ENCODE results near the gene ALDH18A1. TPM values are rescaled to one million over a fixed set of nuclear protein-coding genes. Genes with fewer than 3 reads are reported as not detected.

Gene ALDH18A1
- polyA plus RNA-seq, 1 donor (not counting 4 experiments of a cell fraction or from before 2014, with no cell fraction given): 53.4 TPM

DNA sequence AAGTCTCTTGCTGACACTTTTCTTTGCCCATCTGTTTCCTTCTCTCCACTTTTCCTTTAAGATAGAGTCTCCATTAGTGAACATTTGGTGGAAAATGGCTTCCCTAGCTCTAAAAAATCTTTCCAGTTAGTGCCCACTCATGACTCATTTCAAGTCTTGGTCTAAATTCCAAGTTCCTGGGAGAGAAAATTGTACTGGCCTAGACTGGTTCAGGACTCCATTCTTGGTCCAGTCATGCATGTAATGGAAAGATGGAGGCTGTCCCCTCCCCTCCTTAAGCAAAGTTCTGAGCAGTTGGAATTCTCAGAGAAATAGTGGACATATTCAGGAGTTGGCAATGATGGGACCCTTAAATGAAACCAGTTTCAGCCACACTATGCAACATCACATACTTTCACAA, 3.8 kb upstream of the ALDH18A1 start:
- Histone ChIP-seq H3K79me2 (ENCODE audit: control insufficient read depth, insufficient read depth, low read length) (peaks cover 13% of the 10 kb centered on the region), H3K27ac (ENCODE audit: control insufficient read depth, insufficient read depth, low read length) (no peak overlapping the region), H3K36me3 (ENCODE audit: control insufficient read depth in 2 of 2, extremely low read depth in 1 of 2, insufficient read depth in 2 of 2, low read length in 2 of 2) (peaks cover 0 to 4% of the 10 kb centered on the region in 2 experiments), H3K9me3 (ENCODE audit: control insufficient read depth, low read depth, low read length) (no peaks in the 10 kb centered on the region), H3K4me2 (ENCODE audit: control insufficient read depth, extremely low read depth, insufficient read depth, low read depth, low read length) (no peak overlapping the region), H2AFZ (ENCODE audit: control insufficient read depth, low read length) (no peak overlapping the region), H3K4me3 (ENCODE audit: control insufficient read depth in 2 of 3, extremely low read depth in 1 of 3, insufficient read depth in 2 of 3, low read depth in 1 of 3, low read length in 3 of 3) (no peak overlapping the region), H3K4me1 (ENCODE audit: control insufficient read depth, extremely low read depth, insufficient read depth, low read length) (peaks cover 7% of the 10 kb centered on the region), H3K27me3 (ENCODE audit: control insufficient read depth, extremely low read depth, insufficient read depth, low read length) (no peaks in the 10 kb centered on the region), H3K9me1 (ENCODE audit: control insufficient read depth, extremely low read depth, insufficient read depth, low read length) (no peaks in the 10 kb centered on the region), H3K9ac (ENCODE audit: control insufficient read depth, extremely low read depth, insufficient read depth, low read length) (no peak overlapping the region), H4K20me1 (ENCODE audit: control insufficient read depth, extremely low read depth, insufficient read depth, low read length) (no peaks in the 10 kb centered on the region)
- DNase-seq (ENCODE audit: low read depth, low spot score) (no peak), FAIRE-seq (no peak)
- TF ChIP-seq, protein P1, sequence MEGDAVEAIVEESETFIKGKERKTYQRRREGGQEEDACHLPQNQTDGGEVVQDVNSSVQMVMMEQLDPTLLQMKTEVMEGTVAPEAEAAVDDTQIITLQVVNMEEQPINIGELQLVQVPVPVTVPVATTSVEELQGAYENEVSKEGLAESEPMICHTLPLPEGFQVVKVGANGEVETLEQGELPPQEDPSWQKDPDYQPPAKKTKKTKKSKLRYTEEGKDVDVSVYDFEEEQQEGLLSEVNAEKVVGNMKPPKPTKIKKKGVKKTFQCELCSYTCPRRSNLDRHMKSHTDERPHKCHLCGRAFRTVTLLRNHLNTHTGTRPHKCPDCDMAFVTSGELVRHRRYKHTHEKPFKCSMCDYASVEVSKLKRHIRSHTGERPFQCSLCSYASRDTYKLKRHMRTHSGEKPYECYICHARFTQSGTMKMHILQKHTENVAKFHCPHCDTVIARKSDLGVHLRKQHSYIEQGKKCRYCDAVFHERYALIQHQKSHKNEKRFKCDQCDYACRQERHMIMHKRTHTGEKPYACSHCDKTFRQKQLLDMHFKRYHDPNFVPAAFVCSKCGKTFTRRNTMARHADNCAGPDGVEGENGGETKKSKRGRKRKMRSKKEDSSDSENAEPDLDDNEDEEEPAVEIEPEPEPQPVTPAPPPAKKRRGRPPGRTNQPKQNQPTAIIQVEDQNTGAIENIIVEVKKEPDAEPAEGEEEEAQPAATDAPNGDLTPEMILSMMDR (optimal IDR thresholded peaks at IDR 0.05 in 1 of 3, IDR thresholded peaks at IDR 0.05 in 1 of 3, conservative IDR thresholded peaks at IDR 0.05 in 1 of 3; ENCODE audit: extremely low read depth in 1 of 3, insufficient read depth in 2 of 3, low read length in 3 of 3): no peak
- TF ChIP-seq EZH2 (IDR thresholded peaks at IDR 0.05; ENCODE audit: low read length): no peak
- dilution Hi-C loops (cut with MboI; ENCODE audit: extremely low pct_ligation_motif_present, low sequenced_read_pairs): no loop called here

DNA sequence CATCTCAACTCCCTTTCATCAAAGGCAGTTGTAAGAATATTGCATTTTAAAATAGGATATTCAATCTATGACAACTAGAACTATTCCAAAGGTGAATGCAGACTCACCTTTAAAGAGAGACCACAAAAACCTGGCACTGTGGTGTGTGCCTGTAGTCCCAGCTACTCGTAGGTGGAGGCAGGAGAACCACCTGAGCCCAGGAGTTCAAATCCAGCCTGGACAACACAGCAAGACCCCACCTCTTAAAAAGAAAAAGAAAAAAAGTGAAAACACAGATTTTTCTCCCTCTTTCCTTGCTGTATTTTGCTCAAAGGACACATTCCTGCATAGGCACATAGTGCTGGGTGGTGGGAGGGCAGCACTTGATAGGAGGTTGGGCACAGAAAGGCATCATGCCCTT, 739 bp upstream of the ALDH18A1 start:
- Histone ChIP-seq H3K4me2 (ENCODE audit: control insufficient read depth, extremely low read depth, insufficient read depth, low read depth, low read length) (peak overlapping the region; percentile 98), H3K4me1 (ENCODE audit: control insufficient read depth, extremely low read depth, insufficient read depth, low read length) (peaks cover 14% of the 10 kb centered on the region), H3K27ac (ENCODE audit: control insufficient read depth, insufficient read depth, low read length) (no peak overlapping the region), H2AFZ (ENCODE audit: control insufficient read depth, low read length) (peak overlapping the region; percentile 90), H3K36me3 (ENCODE audit: control insufficient read depth in 2 of 2, extremely low read depth in 1 of 2, insufficient read depth in 2 of 2, low read length in 2 of 2) (peaks cover 0 to 9% of the 10 kb centered on the region in 2 experiments), H3K9ac (ENCODE audit: control insufficient read depth, extremely low read depth, insufficient read depth, low read length) (no peak overlapping the region), H4K20me1 (ENCODE audit: control insufficient read depth, extremely low read depth, insufficient read depth, low read length) (no peaks in the 10 kb centered on the region), H3K9me3 (ENCODE audit: control insufficient read depth, low read depth, low read length) (no peaks in the 10 kb centered on the region), H3K9me1 (ENCODE audit: control insufficient read depth, extremely low read depth, insufficient read depth, low read length) (no peaks in the 10 kb centered on the region), H3K27me3 (ENCODE audit: control insufficient read depth, extremely low read depth, insufficient read depth, low read length) (no peaks in the 10 kb centered on the region), H3K79me2 (ENCODE audit: control insufficient read depth, insufficient read depth, low read length) (peaks cover 29% of the 10 kb centered on the region), H3K4me3 (ENCODE audit: control insufficient read depth in 2 of 3, extremely low read depth in 1 of 3, insufficient read depth in 2 of 3, low read depth in 1 of 3, low read length in 3 of 3) (peak overlapping the region in 2 of 3 experiments; percentile 89 to 94)
- TF ChIP-seq EZH2 (IDR thresholded peaks at IDR 0.05; ENCODE audit: low read length): no peak
- TF ChIP-seq, protein P1 (optimal IDR thresholded peaks at IDR 0.05 in 1 of 3, IDR thresholded peaks at IDR 0.05 in 1 of 3, conservative IDR thresholded peaks at IDR 0.05 in 1 of 3; ENCODE audit: extremely low read depth in 1 of 3, insufficient read depth in 2 of 3, low read length in 3 of 3): no peak
- FAIRE-seq (no peak), DNase-seq (ENCODE audit: low read depth, low spot score) (no peak)
- dilution Hi-C loops (cut with MboI; ENCODE audit: extremely low pct_ligation_motif_present, low sequenced_read_pairs): no loop called here
